HG02981 (cell line): ENCODE results near the gene CDKL5.

Experiments used
- ATAC-seq: cut with Tn5 transposase; IDR thresholded peaks from one replicate; pipeline ENCODE4 v1.9.1; 2021; ENCODE audit warnings: mild to moderate bottlenecking, moderate library complexity; ENCODE audit not compliant: unreplicated experiment

The CDKL5 gene

DNA sequence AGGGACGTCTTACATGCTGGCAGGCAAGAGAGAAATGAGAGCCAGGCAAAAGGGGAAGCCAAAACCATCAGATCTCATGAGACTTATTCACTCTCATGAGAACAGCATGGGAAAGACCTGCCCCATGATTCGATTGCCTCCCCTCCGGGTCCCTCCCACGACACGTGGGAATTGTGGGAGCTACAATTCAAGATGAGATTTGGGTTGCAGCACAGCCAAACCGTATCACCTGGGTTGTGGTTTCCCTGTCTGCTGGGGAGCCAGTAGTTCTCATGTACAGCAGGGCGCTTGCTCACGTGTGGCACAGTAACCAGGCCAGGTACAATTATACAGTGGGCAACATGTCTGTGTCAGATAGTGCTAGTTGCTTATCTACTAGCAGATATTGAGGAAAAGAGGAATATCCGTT is 257.6 kb downstream of the CDKL5 start:
- no peak for ATAC-seq

DNA sequence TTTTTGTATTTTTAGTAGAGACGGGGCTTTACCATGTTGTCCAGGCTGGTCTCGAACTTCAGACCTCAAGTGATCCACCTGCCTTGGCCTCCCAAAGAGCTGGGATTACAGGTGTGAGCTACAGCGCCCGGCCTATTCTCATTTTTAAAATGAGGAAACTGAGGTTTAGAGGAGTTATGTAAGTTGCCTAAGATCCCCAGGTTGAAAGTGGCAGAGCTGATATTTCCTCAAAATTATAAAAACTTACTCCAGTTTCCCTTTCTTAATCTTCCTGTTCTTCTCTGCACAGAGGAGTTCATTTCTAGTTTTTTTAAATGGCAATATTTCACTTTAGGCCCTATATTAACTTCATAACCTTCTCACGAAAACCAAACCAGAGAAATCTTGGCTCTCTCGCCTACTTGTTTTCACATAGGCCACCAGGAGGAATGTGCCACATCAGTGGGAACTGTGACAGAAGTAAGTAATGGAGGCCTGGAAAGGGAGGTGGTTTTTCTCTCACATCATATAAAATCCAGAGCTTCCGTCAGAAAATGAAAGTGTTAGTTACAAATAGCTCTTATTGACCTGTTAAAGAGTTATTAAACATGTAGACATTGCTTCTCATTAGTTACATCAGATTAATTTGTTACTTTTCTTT is 262.6 kb downstream of the CDKL5 start:
- no peak for ATAC-seq

DNA sequence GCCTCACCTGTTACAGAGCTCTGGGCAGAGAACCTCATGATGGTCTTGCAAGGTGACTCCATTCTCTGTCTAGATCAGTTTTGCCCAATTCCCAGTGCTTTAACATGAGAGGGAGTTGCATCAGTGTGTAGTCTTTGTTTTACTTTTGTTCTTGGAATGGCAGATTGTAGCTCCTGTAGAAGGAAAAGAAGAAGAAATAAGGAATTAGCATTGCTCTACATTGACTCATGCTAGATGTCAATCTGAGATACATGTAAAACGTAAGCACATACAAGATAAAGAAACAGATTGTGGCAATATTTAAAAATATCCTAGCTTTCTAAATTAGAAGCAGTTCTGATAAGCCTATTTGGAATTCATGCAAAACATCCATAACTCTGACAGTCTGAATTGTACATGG is 266.0 kb downstream of the CDKL5 start:
- no peak for ATAC-seq

DNA sequence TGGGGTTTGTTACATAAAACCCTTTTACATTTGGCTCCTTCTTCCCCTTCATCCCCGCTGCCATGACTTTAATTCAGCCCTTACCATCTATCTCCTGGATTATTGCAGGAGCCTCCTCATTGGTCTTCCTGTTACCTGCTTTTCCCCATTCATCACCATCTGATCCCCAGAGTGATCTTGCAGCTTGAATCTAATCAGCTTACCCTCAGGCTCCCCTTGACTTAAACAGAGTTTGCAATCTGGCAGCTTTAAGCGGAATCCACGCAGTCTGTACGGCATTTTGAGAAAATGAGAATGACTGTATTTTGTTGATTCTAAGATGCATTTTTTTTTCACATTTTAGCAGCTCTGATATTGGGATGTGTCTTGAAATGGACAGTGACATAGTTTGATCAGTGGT is 267.1 kb downstream of the CDKL5 start:
- no peak for ATAC-seq

DNA sequence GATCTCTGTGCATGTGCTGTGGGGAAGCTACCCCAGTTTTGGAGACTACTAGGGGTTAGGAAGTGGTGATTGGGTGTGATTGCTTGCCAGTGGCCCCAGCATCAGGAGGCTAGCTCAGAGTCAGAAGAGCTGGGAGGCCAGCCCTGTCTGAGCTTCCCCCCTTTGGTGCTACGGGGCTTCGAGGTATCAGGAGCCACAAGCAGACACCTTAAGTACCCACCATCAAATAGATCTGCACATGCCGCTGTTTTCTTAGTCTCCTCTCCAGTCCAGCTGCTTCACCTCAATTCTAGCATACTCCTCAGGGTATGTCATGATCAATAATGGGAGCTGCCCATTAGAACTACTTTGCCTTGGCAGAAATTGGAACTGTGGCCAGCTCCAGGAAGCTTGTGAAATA is 271.2 kb downstream of the CDKL5 start:
- ATAC-seq: no peak

DNA sequence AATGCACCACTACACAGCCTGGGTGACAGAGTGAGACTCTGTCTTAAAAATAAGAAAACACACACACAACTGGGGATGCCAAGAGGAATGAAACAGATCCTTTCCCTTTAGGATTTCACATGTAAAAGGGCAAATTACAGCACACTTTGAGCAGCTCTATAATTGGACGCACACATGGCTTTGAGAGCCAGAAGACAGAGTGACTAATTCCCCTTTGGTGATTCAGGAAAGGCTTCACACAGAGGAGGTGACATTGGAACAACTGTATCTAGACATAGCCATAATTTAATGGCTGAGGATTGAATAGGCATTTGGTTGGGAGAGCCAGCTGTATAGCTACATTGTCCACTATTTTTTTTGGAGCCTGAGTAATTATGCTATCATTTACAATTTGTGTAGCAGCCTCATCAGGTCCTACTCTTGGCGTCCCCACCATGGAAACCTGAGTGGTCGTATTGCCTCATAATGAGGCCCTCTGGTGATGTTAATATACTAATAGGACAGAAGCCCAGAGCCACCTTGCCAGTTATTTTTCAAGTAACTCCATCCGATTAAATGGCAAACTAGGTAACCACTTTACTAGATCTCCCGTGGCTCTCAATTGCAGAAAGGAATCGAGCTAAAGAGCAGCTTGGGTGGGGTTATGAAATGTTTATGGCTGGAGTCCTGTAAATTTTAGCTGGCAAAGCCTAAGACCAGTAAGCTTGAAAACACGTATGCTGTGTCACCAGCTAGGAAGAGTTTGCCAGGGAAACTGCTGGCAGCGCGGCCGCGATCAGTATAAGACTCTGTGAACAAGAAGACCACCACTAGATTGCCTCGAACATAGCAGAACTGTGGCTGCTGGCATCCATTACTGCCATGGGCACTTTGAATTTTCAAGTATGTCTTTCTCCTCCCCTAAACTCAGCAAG is 273.6 kb downstream of the CDKL5 start:
- no peak for ATAC-seq

DNA sequence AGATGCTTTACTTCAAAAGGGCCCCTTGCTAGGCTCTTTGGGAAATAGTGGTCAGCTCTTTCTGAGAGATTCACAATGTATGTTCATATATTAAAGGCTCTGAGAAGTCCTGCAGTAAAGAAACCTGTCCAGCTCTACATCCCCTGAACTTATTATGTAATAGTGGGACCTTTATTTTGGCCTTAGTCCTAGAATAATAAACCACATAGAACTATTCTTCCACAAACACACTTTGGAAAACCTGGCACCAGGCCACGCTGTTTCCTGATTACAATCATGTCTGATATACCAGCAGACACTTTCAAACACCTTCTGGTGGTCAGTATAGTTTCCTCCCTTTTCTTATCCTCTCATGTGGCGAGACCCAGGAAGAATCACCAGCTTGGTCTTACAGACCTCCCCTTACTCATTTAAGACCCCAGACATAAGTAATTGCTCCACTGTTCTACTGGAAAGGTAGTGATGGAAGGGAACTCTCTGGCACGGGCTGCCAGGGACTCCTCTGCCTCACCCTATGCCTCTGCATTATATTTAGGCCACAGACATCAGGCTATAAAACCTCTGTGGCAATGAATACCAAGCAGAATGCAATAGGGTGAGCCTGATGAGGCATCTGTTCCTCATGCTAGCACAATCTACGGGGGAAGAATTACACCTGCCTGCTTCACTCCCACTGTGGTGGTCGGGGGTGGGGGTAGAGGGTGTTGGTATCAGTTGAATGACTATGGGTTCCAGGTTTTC is 276.4 kb downstream of the CDKL5 start:
- no peak for ATAC-seq

DNA sequence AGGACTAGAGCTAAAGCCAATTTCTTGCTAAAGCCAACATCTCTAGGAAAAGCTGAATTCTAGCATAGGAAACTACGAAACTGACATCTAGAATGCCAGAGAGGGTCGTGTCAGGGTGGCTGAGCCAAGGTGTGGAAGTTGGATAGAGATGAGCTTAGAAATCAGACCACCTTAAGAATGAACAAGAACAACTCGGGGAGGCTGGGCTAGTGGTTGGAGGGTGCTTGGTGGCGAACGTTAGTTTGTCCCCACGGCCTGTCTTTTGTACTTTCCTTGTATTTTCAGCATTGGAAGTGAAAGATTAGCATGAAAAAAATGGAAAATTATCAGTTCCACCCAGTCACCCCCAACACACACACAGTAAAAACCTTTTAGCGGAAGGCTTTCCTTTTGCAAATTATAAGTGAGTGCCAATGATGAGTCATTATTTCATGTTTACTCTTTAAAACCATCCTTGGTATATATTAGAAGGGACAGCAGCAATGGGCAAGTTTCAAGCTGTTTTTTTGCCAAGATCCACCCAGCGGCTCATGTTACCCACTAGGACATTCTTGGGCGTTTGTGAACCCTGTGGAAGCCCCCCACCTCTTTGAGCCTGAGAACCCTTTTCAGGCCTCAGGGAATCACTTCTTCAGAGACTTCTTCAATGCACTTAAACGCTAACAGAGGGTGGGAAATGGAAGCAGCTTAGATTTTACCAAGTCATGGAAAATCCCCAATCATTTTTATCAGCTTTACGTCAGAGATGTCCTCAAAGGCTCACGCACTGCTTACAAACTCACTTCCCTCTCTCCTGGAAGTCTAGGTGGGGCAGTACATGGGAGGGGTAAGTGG is 277.2 kb downstream of the CDKL5 start:
- ATAC-seq: no peak
